ENCODE results near the gene SH2D1B. TPM values are rescaled to one million over a fixed set of nuclear protein-coding genes. Genes with fewer than 3 reads are reported as not detected.

Gene SH2D1B
- total and polyA plus RNA-seq, 9 of the 15 experiments (the other 6 are each of a cell fraction or from before 2014, with no cell fraction given) = 5.6 to 19.6 (median 9.7) TPM

DNA sequence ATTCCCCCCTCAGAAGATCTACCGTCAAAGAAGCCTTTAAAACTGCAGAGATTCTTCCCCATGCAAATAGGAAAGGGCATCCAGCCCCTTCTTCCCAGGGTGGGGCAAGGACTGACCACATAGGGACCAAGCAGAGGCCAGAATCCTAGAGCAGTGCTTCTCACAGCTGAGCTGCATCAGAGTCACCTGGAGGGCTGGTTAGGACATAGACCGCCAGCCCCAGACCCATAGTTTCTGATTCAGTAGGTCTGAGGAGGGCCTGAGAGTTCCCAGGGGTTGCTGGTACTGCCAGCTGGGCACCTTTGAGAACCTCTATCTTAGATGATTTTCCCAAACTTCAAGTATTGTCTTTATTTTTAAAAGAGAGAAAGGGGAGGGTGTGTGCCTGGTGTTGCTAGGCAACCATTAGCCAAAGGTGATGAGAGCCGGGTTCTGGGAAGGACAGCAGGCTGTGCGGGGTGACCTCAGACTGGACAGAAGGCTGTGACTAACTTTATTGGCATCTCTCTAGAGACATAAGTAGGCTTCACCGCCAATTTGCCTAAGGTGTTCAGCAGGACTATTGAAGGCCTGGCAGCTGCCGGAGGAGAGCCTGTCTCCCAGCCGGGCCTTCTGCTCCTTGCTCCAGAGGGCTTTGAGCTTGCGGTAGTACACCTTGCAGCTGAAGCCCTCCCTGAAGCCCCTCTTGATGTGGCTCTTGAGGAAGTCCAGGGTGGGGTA, 38.2 kb downstream of the SH2D1B start:
- Histone ChIP-seq H3K27me3 (ENCODE audit: control insufficient read depth in 2 of 2, insufficient read depth in 2 of 2, low read length in 2 of 2) (no peaks in the 10 kb centered on the region), H3K9ac (ENCODE audit: insufficient read depth in 1 of 2, low read depth in 2 of 2, low read length in 2 of 2) (peak overlapping the region in 1 of 2 experiments; percentile 26; a peak in 2 of 4 replicates), H3K36me3 (ENCODE audit: control insufficient read depth, insufficient read depth, low read length) (no peaks in the 10 kb centered on the region), H3K79me2 (ENCODE audit: control insufficient read depth, insufficient read depth, low read length) (no peaks in the 10 kb centered on the region), H3K4me2 (ENCODE audit: insufficient read depth, low read length) (no peak overlapping the region), H2AFZ (ENCODE audit: low read depth, low read length) (no peak overlapping the region), H3K9me3 (replicated peaks; ENCODE audit: control insufficient read depth, insufficient read depth, low read depth, low read length) (no peaks in the 10 kb centered on the region), H3K27ac (ENCODE audit: extremely low read depth, low read depth, low read length) (no peak overlapping the region), H3K4me3 (no peak overlapping the region), H3K9me1 (ENCODE audit: control insufficient read depth, insufficient read depth, low read length) (no peaks in the 10 kb centered on the region), H4K20me1 (replicated peaks; ENCODE audit: control insufficient read depth, insufficient read depth, low read length) (no peaks in the 10 kb centered on the region), H3K4me1 (replicated peaks in 1 of 2; ENCODE audit: control insufficient read depth in 2 of 2, insufficient read depth in 2 of 2, low read length in 2 of 2) (peaks cover 18 to 44% of the 10 kb centered on the region in 2 experiments)
- WGBS (ENCODE audit: insufficient coverage, low coverage, missing lambda C conversion rate) = 63% methylated on average over 8 of the region's 8 CpGs
- DNase-seq (ENCODE audit: extremely low read depth in 1 of 4, low spot score in 3 of 4) (peak in 3 of 4 experiments; percentile 54 to 55 (median 55)), FAIRE-seq (peak; percentile 29), ATAC-seq (peak; percentile 15; the same call in 1 of the 3 replicates)
- ChIA-PET POLR2A (no interaction called here), CTCF (ENCODE audit: low intra/inter-chr PET ratio) (no interaction called here)
- intact Hi-C loops (cut with micrococcal nuclease) = loop anchor here (2.0 to 5.0 kb wide), 2 partner anchors 13 to 316 kb away; no protein-coding TSS in a partner anchor
- BruUV-seq (replicated peaks) = no TSS peak
- in situ Hi-C loops (cut with MboI) = no loop called here
- TF ChIP-seq ZFPM2 (CRISPR knock-in tag; IDR thresholded peaks at IDR 0.05) (no peak), POLR2A (conservative IDR thresholded peaks at IDR 0.05) (no peak), TBL1XR1 (IDR thresholded peaks at IDR 0.05; ENCODE audit: low read length in 2 of 2) (no peak), ETV5 (CRISPR knock-in tag; IDR thresholded peaks at IDR 0.05; ENCODE audit: low read depth) (peak; percentile 18; the same call in 1 of the 2 replicates), ZNF707 (CRISPR knock-in tag; conservative IDR thresholded peaks at IDR 0.05) (no peak), ZNF584 (CRISPR knock-in tag; IDR thresholded peaks at IDR 0.05; ENCODE audit: low read depth) (no peak), ZFP1 (CRISPR knock-in tag; IDR thresholded peaks at IDR 0.05) (no peak), ZNF274 (IDR thresholded peaks at IDR 0.05; ENCODE audit: borderline replicate concordance, low read depth, low read length) (no peak)
- TF ChIP-seq, protein P1, sequence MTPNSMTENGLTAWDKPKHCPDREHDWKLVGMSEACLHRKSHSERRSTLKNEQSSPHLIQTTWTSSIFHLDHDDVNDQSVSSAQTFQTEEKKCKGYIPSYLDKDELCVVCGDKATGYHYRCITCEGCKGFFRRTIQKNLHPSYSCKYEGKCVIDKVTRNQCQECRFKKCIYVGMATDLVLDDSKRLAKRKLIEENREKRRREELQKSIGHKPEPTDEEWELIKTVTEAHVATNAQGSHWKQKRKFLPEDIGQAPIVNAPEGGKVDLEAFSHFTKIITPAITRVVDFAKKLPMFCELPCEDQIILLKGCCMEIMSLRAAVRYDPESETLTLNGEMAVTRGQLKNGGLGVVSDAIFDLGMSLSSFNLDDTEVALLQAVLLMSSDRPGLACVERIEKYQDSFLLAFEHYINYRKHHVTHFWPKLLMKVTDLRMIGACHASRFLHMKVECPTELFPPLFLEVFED (CRISPR knock-in tag; conservative IDR thresholded peaks at IDR 0.05) = no peak
- TF ChIP-seq, protein P2, sequence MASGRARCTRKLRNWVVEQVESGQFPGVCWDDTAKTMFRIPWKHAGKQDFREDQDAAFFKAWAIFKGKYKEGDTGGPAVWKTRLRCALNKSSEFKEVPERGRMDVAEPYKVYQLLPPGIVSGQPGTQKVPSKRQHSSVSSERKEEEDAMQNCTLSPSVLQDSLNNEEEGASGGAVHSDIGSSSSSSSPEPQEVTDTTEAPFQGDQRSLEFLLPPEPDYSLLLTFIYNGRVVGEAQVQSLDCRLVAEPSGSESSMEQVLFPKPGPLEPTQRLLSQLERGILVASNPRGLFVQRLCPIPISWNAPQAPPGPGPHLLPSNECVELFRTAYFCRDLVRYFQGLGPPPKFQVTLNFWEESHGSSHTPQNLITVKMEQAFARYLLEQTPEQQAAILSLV (tag; IDR thresholded peaks at IDR 0.05) = no peak
- TF ChIP-seq, protein P3, sequence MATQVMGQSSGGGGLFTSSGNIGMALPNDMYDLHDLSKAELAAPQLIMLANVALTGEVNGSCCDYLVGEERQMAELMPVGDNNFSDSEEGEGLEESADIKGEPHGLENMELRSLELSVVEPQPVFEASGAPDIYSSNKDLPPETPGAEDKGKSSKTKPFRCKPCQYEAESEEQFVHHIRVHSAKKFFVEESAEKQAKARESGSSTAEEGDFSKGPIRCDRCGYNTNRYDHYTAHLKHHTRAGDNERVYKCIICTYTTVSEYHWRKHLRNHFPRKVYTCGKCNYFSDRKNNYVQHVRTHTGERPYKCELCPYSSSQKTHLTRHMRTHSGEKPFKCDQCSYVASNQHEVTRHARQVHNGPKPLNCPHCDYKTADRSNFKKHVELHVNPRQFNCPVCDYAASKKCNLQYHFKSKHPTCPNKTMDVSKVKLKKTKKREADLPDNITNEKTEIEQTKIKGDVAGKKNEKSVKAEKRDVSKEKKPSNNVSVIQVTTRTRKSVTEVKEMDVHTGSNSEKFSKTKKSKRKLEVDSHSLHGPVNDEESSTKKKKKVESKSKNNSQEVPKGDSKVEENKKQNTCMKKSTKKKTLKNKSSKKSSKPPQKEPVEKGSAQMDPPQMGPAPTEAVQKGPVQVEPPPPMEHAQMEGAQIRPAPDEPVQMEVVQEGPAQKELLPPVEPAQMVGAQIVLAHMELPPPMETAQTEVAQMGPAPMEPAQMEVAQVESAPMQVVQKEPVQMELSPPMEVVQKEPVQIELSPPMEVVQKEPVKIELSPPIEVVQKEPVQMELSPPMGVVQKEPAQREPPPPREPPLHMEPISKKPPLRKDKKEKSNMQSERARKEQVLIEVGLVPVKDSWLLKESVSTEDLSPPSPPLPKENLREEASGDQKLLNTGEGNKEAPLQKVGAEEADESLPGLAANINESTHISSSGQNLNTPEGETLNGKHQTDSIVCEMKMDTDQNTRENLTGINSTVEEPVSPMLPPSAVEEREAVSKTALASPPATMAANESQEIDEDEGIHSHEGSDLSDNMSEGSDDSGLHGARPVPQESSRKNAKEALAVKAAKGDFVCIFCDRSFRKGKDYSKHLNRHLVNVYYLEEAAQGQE (IDR thresholded peaks at IDR 0.05; ENCODE audit: borderline replicate concordance) = no peak
- TF ChIP-seq, protein P3 (CRISPR knock-in tag; IDR thresholded peaks at IDR 0.05; ENCODE audit: low read depth) = no peak
